ENCODE results near the gene LEFTY2.

LEFTY2 gene

DNA sequence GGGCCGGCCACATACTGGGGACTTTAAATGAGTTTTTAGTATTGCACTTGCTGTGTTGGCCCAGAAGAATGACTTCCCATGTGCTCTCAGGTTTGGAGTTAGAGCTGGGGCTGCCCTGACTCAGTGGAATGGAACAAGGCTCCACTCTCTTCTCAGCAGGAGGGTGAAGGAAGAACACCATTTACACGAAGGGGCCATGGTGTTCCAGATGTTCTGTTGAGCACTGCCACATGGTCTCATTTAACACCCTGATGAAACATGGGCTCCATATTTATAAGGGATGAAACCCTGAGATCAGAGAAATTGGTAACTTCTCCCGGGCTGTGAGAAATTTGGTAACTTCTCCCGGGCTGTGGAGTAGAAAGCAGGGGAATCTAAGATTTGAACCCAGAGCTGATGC, 22.7 kb downstream of the LEFTY2 start:
- Histone ChIP-seq H3K27ac (ENCODE audit: low read length) (no peak overlapping the region), H3F3A (ENCODE audit: insufficient read depth, low read length) (0 out of 2 replicates have a peak, but pooled peaks cover 7% of the 10 kb centered on the region), H3K27me3 (replicated peaks; ENCODE audit: insufficient read depth, low read length) (no peaks in the 10 kb centered on the region), H3K9ac (ENCODE audit: low read length) (no peak overlapping the region), H3K4me3 (ENCODE audit: low read length) (no peak overlapping the region), H3K4me2 (ENCODE audit: low read depth, low read length) (no peak overlapping the region), H3K4me1 (ENCODE audit: low read length) (peaks cover 12% of the 10 kb centered on the region), H4K20me1 (ENCODE audit: insufficient read depth, low read length) (no peaks in the 10 kb centered on the region), H3K9me3 (replicated peaks; ENCODE audit: insufficient read depth, low read length) (no peaks in the 10 kb centered on the region), H2AFZ (ENCODE audit: low read length) (no peak overlapping the region), H3K79me2 (ENCODE audit: low read length) (peaks cover 30% of the 10 kb centered on the region), H3K9me2 (replicated peaks; ENCODE audit: insufficient read depth, low read length) (no peaks in the 10 kb centered on the region), H3K36me3 (replicated peaks; ENCODE audit: insufficient read depth, low read length) (peaks cover 3% of the 10 kb centered on the region; the same call in 1 of the 2 replicates)
- TF ChIP-seq EZH2phosphoT487 (IDR thresholded peaks at IDR 0.05; ENCODE audit: low read length), result no peak
- TF ChIP-seq, protein P1, sequence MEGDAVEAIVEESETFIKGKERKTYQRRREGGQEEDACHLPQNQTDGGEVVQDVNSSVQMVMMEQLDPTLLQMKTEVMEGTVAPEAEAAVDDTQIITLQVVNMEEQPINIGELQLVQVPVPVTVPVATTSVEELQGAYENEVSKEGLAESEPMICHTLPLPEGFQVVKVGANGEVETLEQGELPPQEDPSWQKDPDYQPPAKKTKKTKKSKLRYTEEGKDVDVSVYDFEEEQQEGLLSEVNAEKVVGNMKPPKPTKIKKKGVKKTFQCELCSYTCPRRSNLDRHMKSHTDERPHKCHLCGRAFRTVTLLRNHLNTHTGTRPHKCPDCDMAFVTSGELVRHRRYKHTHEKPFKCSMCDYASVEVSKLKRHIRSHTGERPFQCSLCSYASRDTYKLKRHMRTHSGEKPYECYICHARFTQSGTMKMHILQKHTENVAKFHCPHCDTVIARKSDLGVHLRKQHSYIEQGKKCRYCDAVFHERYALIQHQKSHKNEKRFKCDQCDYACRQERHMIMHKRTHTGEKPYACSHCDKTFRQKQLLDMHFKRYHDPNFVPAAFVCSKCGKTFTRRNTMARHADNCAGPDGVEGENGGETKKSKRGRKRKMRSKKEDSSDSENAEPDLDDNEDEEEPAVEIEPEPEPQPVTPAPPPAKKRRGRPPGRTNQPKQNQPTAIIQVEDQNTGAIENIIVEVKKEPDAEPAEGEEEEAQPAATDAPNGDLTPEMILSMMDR (IDR thresholded peaks at IDR 0.05; ENCODE audit: low read length), result no peak
- TF ChIP-seq EZH2 (optimal IDR thresholded peaks at IDR 0.05; ENCODE audit: low read depth, low read length), result no peak
- DNase-seq, result no peak

DNA sequence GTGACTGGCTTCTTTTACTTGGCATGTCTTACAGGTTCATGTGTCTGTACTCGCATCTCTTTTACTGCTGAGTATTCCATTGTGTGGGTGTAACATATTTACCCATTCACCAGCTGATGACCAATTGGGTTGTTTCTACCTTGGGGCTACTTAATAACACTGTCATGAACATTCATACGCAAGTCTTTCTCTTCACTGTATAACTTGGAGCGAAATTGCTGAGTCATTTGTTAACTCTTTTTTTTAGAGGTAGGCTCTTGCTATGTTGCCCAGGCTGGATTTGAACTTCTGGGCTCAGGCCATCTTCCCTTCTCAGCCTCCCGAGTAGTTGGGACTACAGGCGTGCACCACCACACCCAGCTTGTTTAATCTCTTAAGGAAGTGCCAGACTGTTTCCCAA, 23.5 kb downstream of the LEFTY2 start:
- H3K36me3 ChIP-seq (replicated peaks; ENCODE audit: insufficient read depth, low read length), result peaks cover 3% of the 10 kb centered on the region; the same call in 1 of the 2 replicates
- H3K27me3 ChIP-seq (replicated peaks; ENCODE audit: insufficient read depth, low read length), result no peaks in the 10 kb centered on the region
- H3K79me2 ChIP-seq (ENCODE audit: low read length), result peaks cover 23% of the 10 kb centered on the region
- H3K4me1 ChIP-seq (ENCODE audit: low read length), result peaks cover 6% of the 10 kb centered on the region
- H3K4me3 ChIP-seq (ENCODE audit: low read length), result no peak overlapping the region
- H3K9ac ChIP-seq (ENCODE audit: low read length), result no peak overlapping the region
- H3F3A ChIP-seq (ENCODE audit: insufficient read depth, low read length), result 0 out of 2 replicates have a peak, but pooled peaks cover 2% of the 10 kb centered on the region
- H3K9me2 ChIP-seq (replicated peaks; ENCODE audit: insufficient read depth, low read length), result no peaks in the 10 kb centered on the region
- H3K4me2 ChIP-seq (ENCODE audit: low read depth, low read length), result no peak overlapping the region
- H3K27ac ChIP-seq (ENCODE audit: low read length), result no peak overlapping the region
- no peak for DNase-seq
- no peaks in the 10 kb centered on the region for H3K9me3 ChIP-seq (replicated peaks; ENCODE audit: insufficient read depth, low read length)
- H2AFZ ChIP-seq (ENCODE audit: low read length), result no peak overlapping the region
- no peak for TF ChIP-seq EZH2phosphoT487 (IDR thresholded peaks at IDR 0.05; ENCODE audit: low read length)
- TF ChIP-seq, protein P1 (IDR thresholded peaks at IDR 0.05; ENCODE audit: low read length), result no peak
- no peaks in the 10 kb centered on the region for H4K20me1 ChIP-seq (ENCODE audit: insufficient read depth, low read length)

DNA sequence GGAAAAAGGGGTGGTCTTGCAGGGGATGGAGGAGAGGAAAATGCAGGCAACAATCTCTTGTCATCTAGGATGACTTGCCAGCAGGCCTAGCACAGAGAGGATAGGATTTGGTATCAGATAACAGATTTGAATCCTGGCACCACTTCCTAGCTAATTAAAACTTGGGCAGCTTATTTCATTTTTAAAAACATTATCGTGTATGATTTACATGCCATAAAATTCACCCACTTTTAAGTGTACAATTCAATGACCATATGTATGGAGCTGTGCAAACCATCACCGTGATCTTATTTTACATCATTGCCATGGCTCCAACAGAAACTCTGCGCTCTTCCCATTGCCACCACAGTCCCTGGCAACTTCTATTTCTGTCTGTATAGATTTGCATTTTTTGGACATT, 23.9 kb downstream of the LEFTY2 start:
- no peaks in the 10 kb centered on the region for H3K9me3 ChIP-seq (replicated peaks; ENCODE audit: insufficient read depth, low read length)
- no peak for DNase-seq
- no peak overlapping the region for H3K4me2 ChIP-seq (ENCODE audit: low read depth, low read length)
- H3F3A ChIP-seq (ENCODE audit: insufficient read depth, low read length), result no peaks in the 10 kb centered on the region
- H3K9ac ChIP-seq (ENCODE audit: low read length), result no peak overlapping the region
- H3K4me1 ChIP-seq (ENCODE audit: low read length), result 0 out of 2 replicates have a peak, but pooled peaks cover 2% of the 10 kb centered on the region
- H3K36me3 ChIP-seq (replicated peaks; ENCODE audit: insufficient read depth, low read length), result peaks cover 3% of the 10 kb centered on the region; the same call in 1 of the 2 replicates
- H2AFZ ChIP-seq (ENCODE audit: low read length), result no peak overlapping the region
- no peaks in the 10 kb centered on the region for H3K27me3 ChIP-seq (replicated peaks; ENCODE audit: insufficient read depth, low read length)
- no peaks in the 10 kb centered on the region for H4K20me1 ChIP-seq (ENCODE audit: insufficient read depth, low read length)
- TF ChIP-seq EZH2phosphoT487 (IDR thresholded peaks at IDR 0.05; ENCODE audit: low read length), result no peak
- TF ChIP-seq EZH2 (optimal IDR thresholded peaks at IDR 0.05; ENCODE audit: low read depth, low read length), result no peak
- TF ChIP-seq, protein P1 (IDR thresholded peaks at IDR 0.05; ENCODE audit: low read length), result no peak
- H3K4me3 ChIP-seq (ENCODE audit: low read length), result no peak overlapping the region
- no peaks in the 10 kb centered on the region for H3K9me2 ChIP-seq (replicated peaks; ENCODE audit: insufficient read depth, low read length)
- no peak overlapping the region for H3K27ac ChIP-seq (ENCODE audit: low read length)
- peaks cover 18% of the 10 kb centered on the region for H3K79me2 ChIP-seq (ENCODE audit: low read length)

Measured in MM.1S (cell line).